WI38 (cell line): ENCODE data around the gene PLS3.

ENCODE experiments used
- H3K4me3 ChIP-seq: 2 replicates; pipeline ENCODE4 v1.5.1; 2011; ENCODE audit warnings: low read depth, mild to moderate bottlenecking, control low read depth, low read length
- TF ChIP-seq, protein P1 (sequence below): IDR thresholded peaks from 2 replicates; pipeline ENCODE4 v1.5.1; 2012; ENCODE audit warnings: low read depth, mild to moderate bottlenecking, control low read depth, low read length

Gene PLS3

DNA sequence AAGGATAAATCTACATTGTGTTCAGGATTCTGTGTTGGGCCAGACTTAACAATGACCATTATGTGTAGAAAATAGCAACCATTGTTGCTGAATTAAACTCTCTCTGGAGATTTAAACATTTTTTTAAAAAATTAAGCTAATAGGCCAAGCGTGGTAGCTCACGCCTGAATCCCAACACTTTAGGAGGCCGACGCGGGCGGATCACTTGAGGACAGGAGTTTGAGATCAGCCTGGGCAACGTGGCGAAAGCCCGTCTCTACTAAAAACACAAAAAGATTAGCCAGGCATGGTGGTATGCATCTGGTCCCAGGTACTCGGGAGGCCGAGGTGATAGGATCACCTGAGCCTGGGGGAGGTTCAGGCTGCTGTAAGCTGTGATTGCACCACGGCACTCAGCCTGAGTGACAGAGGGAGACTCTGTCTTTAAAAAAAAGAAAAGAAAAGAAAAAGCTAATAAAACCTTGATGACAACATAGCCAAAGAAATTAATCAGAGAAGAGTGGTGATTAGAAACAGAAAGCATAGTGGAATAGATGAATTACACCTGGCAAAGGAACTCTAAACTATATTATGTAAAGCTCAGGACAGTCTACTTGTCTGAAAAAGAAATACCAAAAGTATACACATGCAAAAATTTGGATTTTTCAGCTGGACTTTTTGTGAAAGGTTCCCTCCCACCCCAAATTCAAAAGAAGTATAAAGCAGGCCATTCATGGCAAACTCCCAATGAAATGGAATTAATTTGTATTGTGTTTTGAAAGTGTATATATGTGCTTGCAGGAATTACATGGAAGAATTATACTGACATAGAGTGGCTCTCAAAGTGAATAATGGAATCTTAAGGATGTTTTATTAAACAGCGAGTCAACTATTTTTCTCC, 21.9 kb downstream of the PLS3 start:
- TF ChIP-seq, protein P1, sequence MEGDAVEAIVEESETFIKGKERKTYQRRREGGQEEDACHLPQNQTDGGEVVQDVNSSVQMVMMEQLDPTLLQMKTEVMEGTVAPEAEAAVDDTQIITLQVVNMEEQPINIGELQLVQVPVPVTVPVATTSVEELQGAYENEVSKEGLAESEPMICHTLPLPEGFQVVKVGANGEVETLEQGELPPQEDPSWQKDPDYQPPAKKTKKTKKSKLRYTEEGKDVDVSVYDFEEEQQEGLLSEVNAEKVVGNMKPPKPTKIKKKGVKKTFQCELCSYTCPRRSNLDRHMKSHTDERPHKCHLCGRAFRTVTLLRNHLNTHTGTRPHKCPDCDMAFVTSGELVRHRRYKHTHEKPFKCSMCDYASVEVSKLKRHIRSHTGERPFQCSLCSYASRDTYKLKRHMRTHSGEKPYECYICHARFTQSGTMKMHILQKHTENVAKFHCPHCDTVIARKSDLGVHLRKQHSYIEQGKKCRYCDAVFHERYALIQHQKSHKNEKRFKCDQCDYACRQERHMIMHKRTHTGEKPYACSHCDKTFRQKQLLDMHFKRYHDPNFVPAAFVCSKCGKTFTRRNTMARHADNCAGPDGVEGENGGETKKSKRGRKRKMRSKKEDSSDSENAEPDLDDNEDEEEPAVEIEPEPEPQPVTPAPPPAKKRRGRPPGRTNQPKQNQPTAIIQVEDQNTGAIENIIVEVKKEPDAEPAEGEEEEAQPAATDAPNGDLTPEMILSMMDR, result no peak
- H3K4me3 ChIP-seq, result no peak overlapping the region

- 0 out of 2 replicates have a peak overlapping the region, but pooled peaks have one; percentile 14 for H3K4me3 ChIP-seq
- TF ChIP-seq, protein P1, result no peak
Measured at GRCh38 chrX:115583496-115584004, 22.6 kb downstream of the PLS3 start.

DNA sequence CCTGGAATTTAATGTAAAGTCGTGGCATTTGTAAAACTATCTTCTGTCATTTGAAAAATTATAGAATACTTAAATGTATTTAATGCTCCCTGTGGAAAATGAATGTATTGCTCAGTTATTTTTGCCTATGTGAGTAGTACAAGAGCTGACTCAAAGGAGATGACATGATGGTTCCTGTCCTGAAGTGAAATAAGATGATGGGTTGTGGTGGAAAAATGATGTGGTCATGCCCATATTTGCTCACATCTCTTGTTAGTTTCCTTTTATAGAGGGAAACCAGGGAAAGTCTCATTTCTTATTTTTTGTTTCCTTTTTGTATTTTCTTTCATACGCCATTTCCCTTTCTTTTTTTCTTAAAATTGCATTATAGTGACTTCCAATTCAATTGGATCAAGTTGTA, 23.7 kb downstream of the PLS3 start:
- TF ChIP-seq, protein P1, result no peak

DNA sequence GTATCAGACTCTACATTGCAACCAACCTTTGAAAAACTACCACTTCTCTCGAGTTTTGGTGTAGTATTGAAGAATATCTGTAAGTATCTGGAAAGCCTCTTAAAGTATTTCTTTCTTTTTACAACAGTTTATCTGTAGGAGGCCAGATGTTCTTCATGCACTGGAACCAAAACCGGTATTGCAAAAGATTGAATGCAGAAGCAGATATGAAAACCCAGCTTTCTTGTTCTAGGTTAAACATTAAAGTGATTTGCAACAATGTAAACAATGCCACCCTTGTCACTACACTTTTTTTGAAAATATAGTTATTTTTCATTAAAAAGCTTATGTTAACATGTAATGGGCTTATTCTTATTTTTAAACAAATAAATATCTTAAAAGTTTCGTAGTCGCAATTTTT, 27.2 kb downstream of the PLS3 start:
- H3K4me3 ChIP-seq, result no peak overlapping the region
- TF ChIP-seq, protein P1, result no peak

More for the DNA sequence above, 23.7 kb downstream of the PLS3 start:
- H3K4me3 ChIP-seq, result no peak overlapping the region

DNA sequence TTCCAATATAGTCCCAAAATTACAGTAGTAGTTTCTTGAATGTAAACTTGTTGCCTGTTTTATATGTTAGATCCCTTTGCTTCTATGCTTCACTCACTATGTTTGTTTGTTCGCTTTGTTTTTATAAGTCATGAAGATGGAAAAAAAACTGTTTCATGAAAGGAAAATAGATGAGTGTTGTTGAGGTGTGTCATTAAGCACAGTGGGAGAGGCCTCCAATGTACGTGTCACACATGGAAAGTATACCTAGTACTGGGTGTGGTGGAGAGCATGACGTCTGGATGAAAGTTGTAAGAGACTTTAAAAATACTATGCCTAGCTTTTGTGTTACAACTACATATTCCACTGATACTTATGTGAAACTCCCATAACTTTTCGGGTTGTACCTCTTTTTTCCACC, 28.4 kb downstream of the PLS3 start:
- no peak overlapping the region for H3K4me3 ChIP-seq
- TF ChIP-seq, protein P1, result no peak

DNA sequence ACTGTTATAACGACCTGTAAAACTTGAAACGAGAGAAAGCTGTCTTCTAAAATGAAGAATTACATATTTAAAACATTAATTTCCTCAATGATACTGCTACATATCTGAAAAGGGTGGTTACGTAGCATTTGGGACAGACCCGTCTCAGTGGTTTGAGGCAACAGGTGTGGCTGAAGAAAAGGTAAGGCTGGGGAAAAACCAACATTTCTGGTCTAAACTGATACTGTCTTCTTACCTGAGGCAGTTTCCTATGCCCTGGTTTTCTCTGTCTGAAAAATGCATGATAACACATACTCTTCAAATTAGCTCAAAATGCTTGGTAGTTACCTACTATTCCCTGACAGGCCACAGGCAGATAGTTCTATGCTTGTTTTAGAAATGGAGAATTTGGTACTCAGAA, 30.4 kb downstream of the PLS3 start:
- no peak overlapping the region for H3K4me3 ChIP-seq
- TF ChIP-seq, protein P1, result no peak
